Measurements from ENCODE around the gene IL1RL2.

Gene IL1RL2

DNA sequence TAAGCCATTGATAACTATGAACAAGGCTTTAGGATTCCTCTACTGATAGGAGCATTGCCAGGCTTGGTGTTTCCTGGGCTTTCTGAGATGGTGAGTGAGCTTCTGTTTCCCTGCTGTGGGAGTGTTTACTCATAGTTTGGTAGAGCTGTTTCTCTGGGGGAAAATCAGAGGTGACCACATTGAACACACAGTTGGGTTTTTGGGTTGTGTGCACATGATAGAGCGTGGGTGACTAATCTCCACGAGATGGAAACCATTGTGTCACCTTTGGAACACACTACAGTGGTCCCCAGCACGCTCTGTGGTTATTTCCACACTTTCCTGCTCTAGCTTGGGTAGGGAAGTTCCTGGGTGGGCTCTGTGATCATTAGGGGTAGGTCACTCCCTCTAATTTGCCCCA, 38.9 kb upstream of the IL1RL2 start:
- no peaks in the 10 kb centered on the region for H4K20me1 ChIP-seq (ENCODE audit: insufficient read depth, low read length)
- H3K9ac ChIP-seq (ENCODE audit: low read length), result no peak overlapping the region
- H3K4me2 ChIP-seq (ENCODE audit: low read depth, low read length), result no peak overlapping the region
- no peaks in the 10 kb centered on the region for H3K4me1 ChIP-seq (ENCODE audit: low read length)
- H2AFZ ChIP-seq (ENCODE audit: low read length), result no peak overlapping the region
- H3K27me3 ChIP-seq (replicated peaks; ENCODE audit: insufficient read depth, low read length), result no peaks in the 10 kb centered on the region
- H3K4me3 ChIP-seq (ENCODE audit: low read length), result no peak overlapping the region
- no peaks in the 10 kb centered on the region for H3K36me3 ChIP-seq (replicated peaks; ENCODE audit: insufficient read depth, low read length)
- no peaks in the 10 kb centered on the region for H3K79me2 ChIP-seq (ENCODE audit: low read length)
- no peaks in the 10 kb centered on the region for H3K9me3 ChIP-seq (replicated peaks; ENCODE audit: insufficient read depth, low read length)
- no peaks in the 10 kb centered on the region for H3K9me2 ChIP-seq (replicated peaks; ENCODE audit: insufficient read depth, low read length)
- no peak overlapping the region for H3K27ac ChIP-seq (ENCODE audit: low read length)
- TF ChIP-seq EZH2phosphoT487 (IDR thresholded peaks at IDR 0.05; ENCODE audit: low read length) (no peak), EZH2 (optimal IDR thresholded peaks at IDR 0.05; ENCODE audit: low read depth, low read length) (no peak)
- TF ChIP-seq, protein P1, sequence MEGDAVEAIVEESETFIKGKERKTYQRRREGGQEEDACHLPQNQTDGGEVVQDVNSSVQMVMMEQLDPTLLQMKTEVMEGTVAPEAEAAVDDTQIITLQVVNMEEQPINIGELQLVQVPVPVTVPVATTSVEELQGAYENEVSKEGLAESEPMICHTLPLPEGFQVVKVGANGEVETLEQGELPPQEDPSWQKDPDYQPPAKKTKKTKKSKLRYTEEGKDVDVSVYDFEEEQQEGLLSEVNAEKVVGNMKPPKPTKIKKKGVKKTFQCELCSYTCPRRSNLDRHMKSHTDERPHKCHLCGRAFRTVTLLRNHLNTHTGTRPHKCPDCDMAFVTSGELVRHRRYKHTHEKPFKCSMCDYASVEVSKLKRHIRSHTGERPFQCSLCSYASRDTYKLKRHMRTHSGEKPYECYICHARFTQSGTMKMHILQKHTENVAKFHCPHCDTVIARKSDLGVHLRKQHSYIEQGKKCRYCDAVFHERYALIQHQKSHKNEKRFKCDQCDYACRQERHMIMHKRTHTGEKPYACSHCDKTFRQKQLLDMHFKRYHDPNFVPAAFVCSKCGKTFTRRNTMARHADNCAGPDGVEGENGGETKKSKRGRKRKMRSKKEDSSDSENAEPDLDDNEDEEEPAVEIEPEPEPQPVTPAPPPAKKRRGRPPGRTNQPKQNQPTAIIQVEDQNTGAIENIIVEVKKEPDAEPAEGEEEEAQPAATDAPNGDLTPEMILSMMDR (IDR thresholded peaks at IDR 0.05; ENCODE audit: low read length), result no peak
- no peaks in the 10 kb centered on the region for H3F3A ChIP-seq (ENCODE audit: insufficient read depth, low read length)
- no peak for DNase-seq

DNA sequence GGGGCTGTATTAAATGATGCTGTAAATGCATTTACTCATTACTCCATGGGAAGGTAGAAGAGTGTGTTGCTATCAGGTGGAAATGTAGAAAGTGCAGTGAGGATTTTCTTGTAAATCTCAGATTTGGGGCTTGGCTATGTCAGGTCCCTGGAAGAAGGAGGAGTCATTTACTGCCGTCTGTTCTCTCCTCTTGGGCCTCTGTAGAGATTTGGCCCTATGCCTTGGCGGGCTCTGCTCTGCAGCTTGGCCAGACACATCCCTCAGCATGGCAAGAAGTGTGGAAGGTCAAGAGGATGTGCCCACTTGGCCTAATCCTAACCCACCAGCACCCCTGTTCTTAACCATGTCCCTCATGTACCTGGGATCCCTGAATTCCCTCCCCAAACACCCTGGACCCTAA, 37.6 kb upstream of the IL1RL2 start:
- Histone ChIP-seq H3K9me3 (replicated peaks; ENCODE audit: insufficient read depth, low read length) (no peaks in the 10 kb centered on the region), H3K4me1 (ENCODE audit: low read length) (no peaks in the 10 kb centered on the region), H3K9me2 (replicated peaks; ENCODE audit: insufficient read depth, low read length) (no peaks in the 10 kb centered on the region), H3K27ac (ENCODE audit: low read length) (no peak overlapping the region), H3K27me3 (replicated peaks; ENCODE audit: insufficient read depth, low read length) (no peaks in the 10 kb centered on the region), H3K4me3 (ENCODE audit: low read length) (no peak overlapping the region), H3K9ac (ENCODE audit: low read length) (no peak overlapping the region), H3K4me2 (ENCODE audit: low read depth, low read length) (no peak overlapping the region), H3K36me3 (replicated peaks; ENCODE audit: insufficient read depth, low read length) (no peaks in the 10 kb centered on the region), H2AFZ (ENCODE audit: low read length) (no peak overlapping the region), H3K79me2 (ENCODE audit: low read length) (no peaks in the 10 kb centered on the region), H3F3A (ENCODE audit: insufficient read depth, low read length) (no peaks in the 10 kb centered on the region), H4K20me1 (ENCODE audit: insufficient read depth, low read length) (no peaks in the 10 kb centered on the region)
- DNase-seq, result no peak
- TF ChIP-seq, protein P1 (IDR thresholded peaks at IDR 0.05; ENCODE audit: low read length), result no peak
- TF ChIP-seq EZH2phosphoT487 (IDR thresholded peaks at IDR 0.05; ENCODE audit: low read length), result no peak
- TF ChIP-seq EZH2 (optimal IDR thresholded peaks at IDR 0.05; ENCODE audit: low read depth, low read length), result no peak

DNA sequence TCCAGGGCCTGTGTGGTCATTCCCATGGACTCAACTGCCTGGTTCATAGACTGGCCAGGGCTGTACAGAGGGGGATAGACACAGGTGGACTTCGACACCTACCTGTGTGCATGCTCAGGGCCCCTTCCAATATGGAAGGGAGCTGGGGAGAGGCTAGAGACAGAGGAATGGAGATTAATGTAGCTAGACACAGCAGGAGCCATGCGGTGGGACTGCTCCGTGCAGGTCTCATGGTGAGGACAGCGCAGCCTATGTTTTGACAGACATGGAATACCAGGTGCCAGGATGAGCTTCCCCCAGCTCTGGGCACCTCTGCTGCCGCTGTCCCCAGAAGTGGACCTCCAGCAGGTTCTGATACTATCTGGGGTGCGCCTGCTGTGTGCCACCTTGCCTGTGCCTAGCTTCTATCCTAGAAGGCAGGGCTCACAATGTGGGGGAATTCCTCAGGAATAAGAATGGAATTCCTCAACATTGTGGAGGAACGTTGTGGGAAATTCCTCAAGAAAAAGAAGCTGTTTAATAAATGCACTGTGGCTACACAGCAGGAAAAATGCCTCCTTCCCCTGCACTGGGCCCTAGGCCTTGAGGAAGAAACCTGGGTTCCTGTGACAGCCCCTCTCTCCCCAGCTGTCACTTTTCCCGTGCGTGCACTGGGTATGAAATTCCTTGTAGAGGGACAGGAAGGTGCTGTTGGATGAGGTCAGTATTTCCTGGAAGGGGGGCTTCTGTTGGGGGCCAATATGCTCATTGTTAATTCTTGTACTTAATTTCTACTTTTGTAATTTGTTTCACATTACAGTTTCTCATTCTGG, 37.0 kb upstream of the IL1RL2 start:
- Histone ChIP-seq H3K27me3 (replicated peaks; ENCODE audit: insufficient read depth, low read length) (no peaks in the 10 kb centered on the region), H3K9me2 (replicated peaks; ENCODE audit: insufficient read depth, low read length) (no peaks in the 10 kb centered on the region), H3K9me3 (replicated peaks; ENCODE audit: insufficient read depth, low read length) (no peaks in the 10 kb centered on the region), H3K4me1 (ENCODE audit: low read length) (no peaks in the 10 kb centered on the region), H3K4me3 (ENCODE audit: low read length) (no peak overlapping the region), H3F3A (ENCODE audit: insufficient read depth, low read length) (no peaks in the 10 kb centered on the region), H2AFZ (ENCODE audit: low read length) (no peak overlapping the region), H3K36me3 (replicated peaks; ENCODE audit: insufficient read depth, low read length) (no peaks in the 10 kb centered on the region), H3K4me2 (ENCODE audit: low read depth, low read length) (no peak overlapping the region), H3K79me2 (ENCODE audit: low read length) (no peaks in the 10 kb centered on the region), H4K20me1 (ENCODE audit: insufficient read depth, low read length) (no peaks in the 10 kb centered on the region), H3K9ac (ENCODE audit: low read length) (no peak overlapping the region), H3K27ac (ENCODE audit: low read length) (no peak overlapping the region)
- TF ChIP-seq EZH2 (optimal IDR thresholded peaks at IDR 0.05; ENCODE audit: low read depth, low read length) (no peak), EZH2phosphoT487 (IDR thresholded peaks at IDR 0.05; ENCODE audit: low read length) (no peak)
- TF ChIP-seq, protein P1 (IDR thresholded peaks at IDR 0.05; ENCODE audit: low read length), result no peak
- no peak for DNase-seq
